Hepatocyte (in vitro differentiated cells): Measurements from ENCODE around the gene GPR157.

Experiments
- CTCF ChIP-seq: fragments of 200-600 bp; sonication (generic); IDR thresholded peaks from 2 replicates; pipeline ENCODE4 v1.5.1; 2016; ENCODE audit warnings: antibody characterized with exemption, mild to moderate bottlenecking; ENCODE audit not compliant: poor library complexity
- EZH2phosphoT487 ChIP-seq: fragments of 200-600 bp; sonication (generic); IDR thresholded peaks from one replicate; pipeline ENCODE4 v1.6.1; 2018; ENCODE audit warnings: antibody characterized with exemption, mild to moderate bottlenecking, low read depth, moderate library complexity; ENCODE audit not compliant: unreplicated experiment, severe bottlenecking

DNA sequence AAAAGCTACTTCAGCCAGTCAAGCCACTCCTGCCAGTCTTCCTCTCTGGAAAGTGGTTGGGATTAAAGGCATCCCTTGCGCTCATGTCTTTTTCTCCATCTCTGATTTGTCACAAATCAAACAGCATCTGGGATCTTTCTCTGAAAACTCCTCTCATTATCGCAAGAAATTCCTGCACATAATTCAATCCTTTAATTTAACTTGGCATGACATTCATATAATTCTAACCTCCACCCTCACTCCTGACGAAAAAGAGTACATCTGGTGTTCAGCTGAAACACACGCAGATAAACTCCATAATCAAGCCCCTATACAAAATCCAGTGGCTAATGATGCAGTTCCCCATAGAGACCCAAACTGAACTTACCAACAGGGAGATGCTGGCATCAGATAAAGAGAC lies 40.1 kb downstream of the GPR157 start:
- TF ChIP-seq CTCF: no peak
- TF ChIP-seq EZH2phosphoT487: no peak
